ENCODE results near the gene PWP2. TPM values are rescaled to one million over a fixed set of nuclear protein-coding genes. Genes with fewer than 3 reads are reported as not detected.
"Not testable (repeated sequence)": the region's sequence is repeated elsewhere in the genome, so short reads cannot be mapped to it uniquely, and the experiment has no call there.

Gene PWP2
- total RNA-seq, 1 donor from 2014 or later, result 8.6 TPM

- intact Hi-C loops (cut with DNase I); DNase-seq: not testable (repeated sequence)
- peak; percentile 64 for ATAC-seq (ENCODE audit: poor library complexity)
These were observed 390 bp downstream of the PWP2 start for GRCh38 chr21:44107589-44107988.

- DNase-seq; ATAC-seq (ENCODE audit: poor library complexity); intact Hi-C loops (cut with DNase I): not testable (repeated sequence)
These were observed 6.6 kb downstream of the PWP2 start for GRCh38 chr21:44113702-44114371.

GRCh38 chr21:44122131-44122530 lies 14.9 kb downstream of the PWP2 start:
- peak; percentile 34 for ATAC-seq (ENCODE audit: poor library complexity)
- intact Hi-C loops (cut with DNase I); DNase-seq: not testable (repeated sequence)

GRCh38 chr21:44127827-44128226 lies 20.6 kb downstream of the PWP2 start:
- DNase-seq; intact Hi-C loops (cut with DNase I); ATAC-seq (ENCODE audit: poor library complexity): not testable (repeated sequence)

- peak; percentile 36 for ATAC-seq (ENCODE audit: poor library complexity)
- intact Hi-C loops (cut with DNase I); DNase-seq: not testable (repeated sequence)
These were observed 26.5 kb downstream of the PWP2 start for GRCh38 chr21:44133715-44134057.

GRCh38 chr21:44134732-44135131 lies 27.5 kb downstream of the PWP2 start:
- ATAC-seq (ENCODE audit: poor library complexity); intact Hi-C loops (cut with DNase I); DNase-seq: not testable (repeated sequence)

- intact Hi-C loops (cut with DNase I), result not testable (repeated sequence)
- DNase-seq, result peak; percentile 46
- ATAC-seq (ENCODE audit: poor library complexity), result peak; percentile 39
These were observed 30.8 kb downstream of the PWP2 start for GRCh38 chr21:44138039-44138438.

GRCh38 chr21:44139787-44140551 lies 32.8 kb downstream of the PWP2 start:
- intact Hi-C loops (cut with DNase I); DNase-seq: not testable (repeated sequence)
- ATAC-seq (ENCODE audit: poor library complexity), result peak; percentile 34

- intact Hi-C loops (cut with DNase I); DNase-seq: not testable (repeated sequence)
- ATAC-seq (ENCODE audit: poor library complexity), result peak; percentile 31
These were observed 33.3 kb downstream of the PWP2 start for GRCh38 chr21:44140552-44140932.

GRCh38 chr21:44142470-44142869 lies 35.3 kb downstream of the PWP2 start:
- intact Hi-C loops (cut with DNase I); ATAC-seq (ENCODE audit: poor library complexity); DNase-seq: not testable (repeated sequence)

GRCh38 chr21:44143380-44143779 lies 36.2 kb downstream of the PWP2 start:
- ATAC-seq (ENCODE audit: poor library complexity); DNase-seq; intact Hi-C loops (cut with DNase I): not testable (repeated sequence)

- intact Hi-C loops (cut with DNase I); ATAC-seq (ENCODE audit: poor library complexity): not testable (repeated sequence)
- DNase-seq, result peak; percentile 13
These were observed 36.8 kb downstream of the PWP2 start for GRCh38 chr21:44143996-44144395.

GRCh38 chr21:44144784-44145602 lies 37.8 kb downstream of the PWP2 start:
- DNase-seq; intact Hi-C loops (cut with DNase I): not testable (repeated sequence)
- ATAC-seq (ENCODE audit: poor library complexity), result peak; percentile 31

GRCh38 chr21:44145616-44146015 lies 38.4 kb downstream of the PWP2 start:
- intact Hi-C loops (cut with DNase I); ATAC-seq (ENCODE audit: poor library complexity); DNase-seq: not testable (repeated sequence)

GRCh38 chr21:44147108-44147507 lies 39.9 kb downstream of the PWP2 start:
- DNase-seq; intact Hi-C loops (cut with DNase I): not testable (repeated sequence)
- peak; percentile 59 for ATAC-seq (ENCODE audit: poor library complexity)

GRCh38 chr21:44150255-44150654 lies 43.1 kb downstream of the PWP2 start:
- intact Hi-C loops (cut with DNase I); ATAC-seq (ENCODE audit: poor library complexity): not testable (repeated sequence)

GRCh38 chr21:44153214-44153888 lies 46.2 kb downstream of the PWP2 start:
- DNase-seq, result peak; percentile 41
- ATAC-seq (ENCODE audit: poor library complexity), result peak; percentile 61
- intact Hi-C loops (cut with DNase I), result not testable (repeated sequence)

More at GRCh38 chr21:44150255-44150654, 43.1 kb downstream of the PWP2 start:
- DNase-seq, result not testable (repeated sequence)

GRCh38 chr21:44153889-44154228 lies 46.7 kb downstream of the PWP2 start:
- DNase-seq, result peak; percentile 44
- intact Hi-C loops (cut with DNase I), result not testable (repeated sequence)
- ATAC-seq (ENCODE audit: poor library complexity), result peak; percentile 42
